GM23338 (cell line): ENCODE measurements around the gene TRIM63. TPM values are rescaled to one million over a fixed set of nuclear protein-coding genes. Genes with fewer than 3 reads are reported as not detected.

Experiments
- ATAC-seq: fragments of 200-7000 bp; cut with Tn5 transposase; 3 replicates; pipeline ENCODE4 v1.9.1; 2020
- DNase-seq: peaks from one replicate; pipeline ENCODE4 v3.0.0-alpha.2; 2015; ENCODE audit warnings: low spot score
- H2AFZ ChIP-seq: fragments of 200-600 bp; sonication (generic); 2 replicates; pipeline ENCODE4 v1.8.0; 2016; ENCODE audit warnings: antibody characterized with exemption, mild to moderate bottlenecking, moderate library complexity
- H3F3A ChIP-seq: fragments of 200-600 bp; sonication (generic); replicated peaks from 2 replicates; pipeline ENCODE4 v1.8.0; 2017; ENCODE audit warnings: antibody characterized with exemption, mixed run types, low read depth
- H3K27ac ChIP-seq: fragments of 200-600 bp; sonication (generic); 2 replicates; pipeline ENCODE4 v1.6.1; 2016; ENCODE audit warnings: low read depth
- H3K27me3 ChIP-seq: fragments of 200-600 bp; sonication (generic); 2 replicates; pipeline ENCODE4 v1.8.0; 2016; ENCODE audit warnings: mild to moderate bottlenecking, mixed run types, moderate library complexity; ENCODE audit not compliant: insufficient read depth
- H3K36me3 ChIP-seq: fragments of 200-600 bp; sonication (generic); 2 replicates; pipeline ENCODE4 v1.8.0; 2016; ENCODE audit warnings: mild to moderate bottlenecking; ENCODE audit not compliant: insufficient read depth
- H3K4me1 ChIP-seq: fragments of 200-600 bp; sonication (generic); 2 replicates; pipeline ENCODE4 v1.8.0; 2016; ENCODE audit warnings: mild to moderate bottlenecking, moderate library complexity; ENCODE audit not compliant: insufficient read depth
- H3K4me2 ChIP-seq: fragments of 200-600 bp; sonication (generic); 2 replicates; pipeline ENCODE4 v1.7.1; 2017; ENCODE audit warnings: mixed run types
- H3K4me3 ChIP-seq: fragments of 200-600 bp; sonication (generic); 2 replicates; pipeline ENCODE4 v1.6.1; 2016; ENCODE audit warnings: mixed run types
- H3K79me2 ChIP-seq: fragments of 200-600 bp; sonication (generic); replicated peaks from 2 replicates; pipeline ENCODE4 v1.8.0; 2017; ENCODE audit warnings: mild to moderate bottlenecking; ENCODE audit not compliant: insufficient read depth
- H3K9me2 ChIP-seq: fragments of 200-600 bp; sonication (generic); 2 replicates; pipeline ENCODE4 v1.8.0; 2017; ENCODE audit not compliant: insufficient read depth
- H4K20me1 ChIP-seq: fragments of 200-600 bp; sonication (generic); replicated peaks from 2 replicates; pipeline ENCODE4 v1.8.0; 2017; ENCODE audit warnings: mild to moderate bottlenecking; ENCODE audit not compliant: insufficient read depth
- H3K27ac Mint-ChIP-seq: 2 replicates; pipeline ENCODE4 v1.8.0; 2020; ENCODE audit warnings: inconsistent platforms, mild to moderate bottlenecking, moderate library complexity, mixed read lengths
- H3K27me3 Mint-ChIP-seq: 3 replicates; pipeline ENCODE4 v1.8.0; 2022; ENCODE audit warnings: low read depth, mild to moderate bottlenecking, moderate library complexity, mixed read lengths, inconsistent platforms; ENCODE audit not compliant: insufficient read depth, poor library complexity
- H3K36me3 Mint-ChIP-seq: 3 replicates; pipeline ENCODE4 v1.8.0; 2021; ENCODE audit warnings: low read depth, mild to moderate bottlenecking, inconsistent platforms, moderate library complexity, mixed read lengths
- H3K4me1 Mint-ChIP-seq: 3 replicates; pipeline ENCODE4 v1.8.0; 2020; ENCODE audit warnings: mild to moderate bottlenecking, inconsistent platforms, mixed read lengths
- H3K4me3 Mint-ChIP-seq: 3 replicates; pipeline ENCODE4 v1.8.0; 2021; ENCODE audit warnings: moderate library complexity, mild to moderate bottlenecking, inconsistent platforms, mixed read lengths
- H3K9me3 Mint-ChIP-seq: 3 replicates; pipeline ENCODE4 v1.8.0; 2020; ENCODE audit warnings: moderate library complexity, mild to moderate bottlenecking, inconsistent platforms, mixed read lengths
- CREB1 ChIP-seq: fragments of 250-450 bp; sonication (Bioruptor Pico); IDR thresholded peaks from 2 replicates; pipeline ENCODE4 v1.5.0; 2020; ENCODE audit warnings: low read depth, mild to moderate bottlenecking, moderate library complexity
- EZH2 ChIP-seq: fragments of 200-600 bp; sonication (generic); IDR thresholded peaks from one replicate; pipeline ENCODE4 v1.8.0; 2017; ENCODE audit warnings: antibody characterized with exemption, mild to moderate bottlenecking, low read depth; ENCODE audit not compliant: unreplicated experiment
- JUNB ChIP-seq: IDR thresholded peaks from one replicate; pipeline ENCODE4 v1.6.1; 2016; ENCODE audit warnings: antibody characterized with exemption; ENCODE audit not compliant: unreplicated experiment
- NANOG ChIP-seq: IDR thresholded peaks from 2 replicates; pipeline ENCODE4 v1.6.1; 2016; ENCODE audit warnings: antibody characterized with exemption, borderline replicate concordance
- POLR2AphosphoS5 ChIP-seq: IDR thresholded peaks from 2 replicates; pipeline ENCODE4 v1.6.1; 2016; ENCODE audit warnings: antibody characterized with exemption, low read depth
- STAT1 ChIP-seq: IDR thresholded peaks from one replicate; pipeline ENCODE4 v1.6.1; 2016; ENCODE audit warnings: antibody characterized with exemption; ENCODE audit not compliant: unreplicated experiment
- ZNF114 ChIP-seq: fragments of 250-450 bp; sonication (Bioruptor Pico); IDR thresholded peaks from 2 replicates; pipeline ENCODE4 v1.5.0; 2020; ENCODE audit warnings: mild to moderate bottlenecking, moderate library complexity
- ZNF331 ChIP-seq: fragments of 250-450 bp; sonication (Bioruptor Pico); IDR thresholded peaks from 2 replicates; pipeline ENCODE4 v1.5.0; 2020; ENCODE audit warnings: low read depth, mild to moderate bottlenecking, moderate library complexity
- polyA plus RNA-seq: library from polyadenylated mRNA; unstranded; fragments of >200 nt; fragmentation: Nextera tagmentation; extraction: Ambion mirVana; gene quantifications from 2 replicates; pipeline ENCODE4 v1.2.1, GENCODE V29; 2016
- total RNA-seq: library from RNA; depleted of rRNA; stranded (reverse); fragments of >200 nt; shearing (Covaris generic); gene quantifications from 2 replicates; pipeline ENCODE4 v1.2.3, GENCODE V29; 2014
- TF ChIP-seq, protein P1 (sequence below), 2 experiments: fragments of 200-600 bp in 1 of 2; sonication (generic) in 1 of 2; conservative IDR thresholded peaks; 2 replicates each; pipeline versions ENCODE4 v1.5.1 to v1.6.1; 2016 to 2017; ENCODE audit warnings: antibody characterized with exemption in 2 of 2, low read depth in 2 of 2, mild to moderate bottlenecking in 2 of 2, moderate library complexity in 1 of 2
- TF ChIP-seq, protein P2 (sequence below): IDR thresholded peaks from one replicate; pipeline ENCODE4 v1.6.1; 2018; ENCODE audit warnings: antibody characterized with exemption; ENCODE audit not compliant: unreplicated experiment
- TF ChIP-seq, protein P3 (sequence below): fragments of 250-450 bp; sonication (Bioruptor Pico); IDR thresholded peaks from 2 replicates; pipeline ENCODE4 v1.5.0; 2020; ENCODE audit warnings: mild to moderate bottlenecking, moderate library complexity

TRIM63 gene
- total and polyA plus RNA-seq, 2 experiments from 2014 or later = 0.17 TPM; not detected in 1

DNA sequence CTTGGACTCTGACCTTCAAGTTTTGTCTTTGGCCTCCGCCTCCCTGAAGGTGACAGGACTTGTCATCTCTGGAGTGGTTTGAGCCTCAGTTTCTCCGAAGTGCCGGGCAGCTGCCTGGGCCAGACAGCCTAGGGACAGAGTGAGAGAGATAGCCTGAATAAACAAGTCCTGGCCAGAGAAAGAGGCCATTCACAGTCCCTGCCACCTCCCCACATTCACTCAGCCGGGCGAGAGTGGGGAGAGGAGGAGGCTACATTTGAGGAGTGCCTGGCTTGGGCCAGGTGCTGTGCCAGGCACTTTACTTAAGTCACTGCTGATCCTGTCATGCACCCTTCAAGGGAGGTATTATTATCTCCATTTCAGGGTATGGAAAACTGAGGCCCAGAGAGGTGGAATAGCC, 42.4 kb downstream of the TRIM63 start:
- no peak overlapping the region for H3K27ac Mint-ChIP-seq
- Histone ChIP-seq H3F3A (no peaks in the 10 kb centered on the region), H3K9me2 (no peaks in the 10 kb centered on the region), H3K4me1 (peaks cover 3% of the 10 kb centered on the region; the same call in 1 of the 2 replicates), H3K27me3 (no peaks in the 10 kb centered on the region), H3K36me3 (no peaks in the 10 kb centered on the region), H3K4me3 (no peak overlapping the region), H3K27ac (no peak overlapping the region), H3K79me2 (no peaks in the 10 kb centered on the region), H4K20me1 (no peaks in the 10 kb centered on the region), H3K4me2 (no peak overlapping the region), H2AFZ (no peak overlapping the region)
- H3K36me3 Mint-ChIP-seq = no peaks in the 10 kb centered on the region
- peaks cover 2% of the 10 kb centered on the region for H3K27me3 Mint-ChIP-seq
- H3K9me3 Mint-ChIP-seq = no peaks in the 10 kb centered on the region
- DNase-seq (no peak), ATAC-seq (no peak)
- no peak overlapping the region for H3K4me3 Mint-ChIP-seq
- H3K4me1 Mint-ChIP-seq = peaks cover 15% of the 10 kb centered on the region
- TF ChIP-seq NANOG (no peak), ZNF331 (CRISPR knock-in tag) (no peak), EZH2 (no peak), POLR2AphosphoS5 (no peak), CREB1 (CRISPR knock-in tag) (no peak), JUNB (no peak), STAT1 (no peak), ZNF114 (CRISPR knock-in tag) (no peak)
- TF ChIP-seq, protein P1, sequence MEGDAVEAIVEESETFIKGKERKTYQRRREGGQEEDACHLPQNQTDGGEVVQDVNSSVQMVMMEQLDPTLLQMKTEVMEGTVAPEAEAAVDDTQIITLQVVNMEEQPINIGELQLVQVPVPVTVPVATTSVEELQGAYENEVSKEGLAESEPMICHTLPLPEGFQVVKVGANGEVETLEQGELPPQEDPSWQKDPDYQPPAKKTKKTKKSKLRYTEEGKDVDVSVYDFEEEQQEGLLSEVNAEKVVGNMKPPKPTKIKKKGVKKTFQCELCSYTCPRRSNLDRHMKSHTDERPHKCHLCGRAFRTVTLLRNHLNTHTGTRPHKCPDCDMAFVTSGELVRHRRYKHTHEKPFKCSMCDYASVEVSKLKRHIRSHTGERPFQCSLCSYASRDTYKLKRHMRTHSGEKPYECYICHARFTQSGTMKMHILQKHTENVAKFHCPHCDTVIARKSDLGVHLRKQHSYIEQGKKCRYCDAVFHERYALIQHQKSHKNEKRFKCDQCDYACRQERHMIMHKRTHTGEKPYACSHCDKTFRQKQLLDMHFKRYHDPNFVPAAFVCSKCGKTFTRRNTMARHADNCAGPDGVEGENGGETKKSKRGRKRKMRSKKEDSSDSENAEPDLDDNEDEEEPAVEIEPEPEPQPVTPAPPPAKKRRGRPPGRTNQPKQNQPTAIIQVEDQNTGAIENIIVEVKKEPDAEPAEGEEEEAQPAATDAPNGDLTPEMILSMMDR (conservative IDR thresholded peaks at IDR 0.05; ENCODE audit: low read depth in 2 of 2) = no peak
- TF ChIP-seq, protein P2, sequence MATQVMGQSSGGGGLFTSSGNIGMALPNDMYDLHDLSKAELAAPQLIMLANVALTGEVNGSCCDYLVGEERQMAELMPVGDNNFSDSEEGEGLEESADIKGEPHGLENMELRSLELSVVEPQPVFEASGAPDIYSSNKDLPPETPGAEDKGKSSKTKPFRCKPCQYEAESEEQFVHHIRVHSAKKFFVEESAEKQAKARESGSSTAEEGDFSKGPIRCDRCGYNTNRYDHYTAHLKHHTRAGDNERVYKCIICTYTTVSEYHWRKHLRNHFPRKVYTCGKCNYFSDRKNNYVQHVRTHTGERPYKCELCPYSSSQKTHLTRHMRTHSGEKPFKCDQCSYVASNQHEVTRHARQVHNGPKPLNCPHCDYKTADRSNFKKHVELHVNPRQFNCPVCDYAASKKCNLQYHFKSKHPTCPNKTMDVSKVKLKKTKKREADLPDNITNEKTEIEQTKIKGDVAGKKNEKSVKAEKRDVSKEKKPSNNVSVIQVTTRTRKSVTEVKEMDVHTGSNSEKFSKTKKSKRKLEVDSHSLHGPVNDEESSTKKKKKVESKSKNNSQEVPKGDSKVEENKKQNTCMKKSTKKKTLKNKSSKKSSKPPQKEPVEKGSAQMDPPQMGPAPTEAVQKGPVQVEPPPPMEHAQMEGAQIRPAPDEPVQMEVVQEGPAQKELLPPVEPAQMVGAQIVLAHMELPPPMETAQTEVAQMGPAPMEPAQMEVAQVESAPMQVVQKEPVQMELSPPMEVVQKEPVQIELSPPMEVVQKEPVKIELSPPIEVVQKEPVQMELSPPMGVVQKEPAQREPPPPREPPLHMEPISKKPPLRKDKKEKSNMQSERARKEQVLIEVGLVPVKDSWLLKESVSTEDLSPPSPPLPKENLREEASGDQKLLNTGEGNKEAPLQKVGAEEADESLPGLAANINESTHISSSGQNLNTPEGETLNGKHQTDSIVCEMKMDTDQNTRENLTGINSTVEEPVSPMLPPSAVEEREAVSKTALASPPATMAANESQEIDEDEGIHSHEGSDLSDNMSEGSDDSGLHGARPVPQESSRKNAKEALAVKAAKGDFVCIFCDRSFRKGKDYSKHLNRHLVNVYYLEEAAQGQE = no peak
- TF ChIP-seq, protein P3, sequence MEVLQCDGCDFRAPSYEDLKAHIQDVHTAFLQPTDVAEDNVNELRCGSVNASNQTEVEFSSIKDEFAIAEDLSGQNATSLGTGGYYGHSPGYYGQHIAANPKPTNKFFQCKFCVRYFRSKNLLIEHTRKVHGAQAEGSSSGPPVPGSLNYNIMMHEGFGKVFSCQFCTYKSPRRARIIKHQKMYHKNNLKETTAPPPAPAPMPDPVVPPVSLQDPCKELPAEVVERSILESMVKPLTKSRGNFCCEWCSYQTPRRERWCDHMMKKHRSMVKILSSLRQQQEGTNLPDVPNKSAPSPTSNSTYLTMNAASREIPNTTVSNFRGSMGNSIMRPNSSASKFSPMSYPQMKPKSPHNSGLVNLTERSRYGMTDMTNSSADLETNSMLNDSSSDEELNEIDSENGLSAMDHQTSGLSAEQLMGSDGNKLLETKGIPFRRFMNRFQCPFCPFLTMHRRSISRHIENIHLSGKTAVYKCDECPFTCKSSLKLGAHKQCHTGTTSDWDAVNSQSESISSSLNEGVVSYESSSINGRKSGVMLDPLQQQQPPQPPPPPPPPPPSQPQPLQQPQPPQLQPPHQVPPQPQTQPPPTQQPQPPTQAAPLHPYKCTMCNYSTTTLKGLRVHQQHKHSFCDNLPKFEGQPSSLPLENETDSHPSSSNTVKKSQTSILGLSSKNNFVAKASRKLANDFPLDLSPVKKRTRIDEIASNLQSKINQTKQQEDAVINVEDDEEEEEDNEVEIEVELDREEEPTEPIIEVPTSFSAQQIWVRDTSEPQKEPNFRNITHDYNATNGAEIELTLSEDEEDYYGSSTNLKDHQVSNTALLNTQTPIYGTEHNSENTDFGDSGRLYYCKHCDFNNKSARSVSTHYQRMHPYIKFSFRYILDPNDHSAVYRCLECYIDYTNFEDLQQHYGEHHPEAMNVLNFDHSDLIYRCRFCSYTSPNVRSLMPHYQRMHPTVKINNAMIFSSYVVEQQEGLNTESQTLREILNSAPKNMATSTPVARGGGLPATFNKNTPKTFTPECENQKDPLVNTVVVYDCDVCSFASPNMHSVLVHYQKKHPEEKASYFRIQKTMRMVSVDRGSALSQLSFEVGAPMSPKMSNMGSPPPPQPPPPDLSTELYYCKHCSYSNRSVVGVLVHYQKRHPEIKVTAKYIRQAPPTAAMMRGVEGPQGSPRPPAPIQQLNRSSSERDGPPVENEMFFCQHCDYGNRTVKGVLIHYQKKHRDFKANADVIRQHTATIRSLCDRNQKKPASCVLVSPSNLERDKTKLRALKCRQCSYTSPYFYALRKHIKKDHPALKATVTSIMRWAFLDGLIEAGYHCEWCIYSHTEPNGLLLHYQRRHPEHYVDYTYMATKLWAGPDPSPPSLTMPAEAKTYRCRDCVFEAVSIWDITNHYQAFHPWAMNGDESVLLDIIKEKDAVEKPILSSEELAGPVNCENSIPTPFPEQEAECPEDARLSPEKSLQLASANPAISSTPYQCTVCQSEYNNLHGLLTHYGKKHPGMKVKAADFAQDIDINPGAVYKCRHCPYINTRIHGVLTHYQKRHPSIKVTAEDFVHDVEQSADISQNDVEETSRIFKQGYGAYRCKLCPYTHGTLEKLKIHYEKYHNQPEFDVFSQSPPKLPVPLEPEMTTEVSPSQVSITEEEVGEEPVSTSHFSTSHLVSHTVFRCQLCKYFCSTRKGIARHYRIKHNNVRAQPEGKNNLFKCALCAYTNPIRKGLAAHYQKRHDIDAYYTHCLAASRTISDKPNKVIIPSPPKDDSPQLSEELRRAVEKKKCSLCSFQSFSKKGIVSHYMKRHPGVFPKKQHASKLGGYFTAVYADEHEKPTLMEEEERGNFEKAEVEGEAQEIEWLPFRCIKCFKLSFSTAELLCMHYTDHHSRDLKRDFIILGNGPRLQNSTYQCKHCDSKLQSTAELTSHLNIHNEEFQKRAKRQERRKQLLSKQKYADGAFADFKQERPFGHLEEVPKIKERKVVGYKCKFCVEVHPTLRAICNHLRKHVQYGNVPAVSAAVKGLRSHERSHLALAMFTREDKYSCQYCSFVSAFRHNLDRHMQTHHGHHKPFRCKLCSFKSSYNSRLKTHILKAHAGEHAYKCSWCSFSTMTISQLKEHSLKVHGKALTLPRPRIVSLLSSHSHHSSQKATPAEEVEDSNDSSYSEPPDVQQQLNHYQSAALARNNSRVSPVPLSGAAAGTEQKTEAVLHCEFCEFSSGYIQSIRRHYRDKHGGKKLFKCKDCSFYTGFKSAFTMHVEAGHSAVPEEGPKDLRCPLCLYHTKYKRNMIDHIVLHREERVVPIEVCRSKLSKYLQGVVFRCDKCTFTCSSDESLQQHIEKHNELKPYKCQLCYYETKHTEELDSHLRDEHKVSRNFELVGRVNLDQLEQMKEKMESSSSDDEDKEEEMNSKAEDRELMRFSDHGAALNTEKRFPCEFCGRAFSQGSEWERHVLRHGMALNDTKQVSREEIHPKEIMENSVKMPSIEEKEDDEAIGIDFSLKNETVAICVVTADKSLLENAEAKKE (CRISPR knock-in tag) = no peak
